GM12874 (cell line): ENCODE results near the gene CROCC2.

Source experiments
- CTCF ChIP-seq: IDR thresholded peaks from 2 replicates; pipeline ENCODE4 v1.5.1; 2011; ENCODE audit warnings: low read depth, mild to moderate bottlenecking, control low read depth, low read length, moderate library complexity; ENCODE audit not compliant: insufficient read depth

CROCC2 gene

GRCh38 chr2:241014764-241015163 lies 108.6 kb downstream of the CROCC2 start:
- no peak for TF ChIP-seq CTCF

- TF ChIP-seq CTCF: no peak
These were observed 109.3 kb downstream of the CROCC2 start for GRCh38 chr2:241015439-241015838.

GRCh38 chr2:241017228-241017940 lies 111.2 kb downstream of the CROCC2 start:
- TF ChIP-seq CTCF: no peak

- no peak for TF ChIP-seq CTCF
These were observed 112.1 kb downstream of the CROCC2 start for GRCh38 chr2:241018051-241018891.

GRCh38 chr2:241019441-241020139 lies 113.5 kb downstream of the CROCC2 start:
- no peak for TF ChIP-seq CTCF

- no peak for TF ChIP-seq CTCF
These were observed 114.1 kb downstream of the CROCC2 start for GRCh38 chr2:241020201-241020600.

GRCh38 chr2:241020629-241021190 lies 114.6 kb downstream of the CROCC2 start:
- TF ChIP-seq CTCF: no peak
